Transverse colon (tissue), 4 donors: ENCODE data around the gene SASH3. TPM values are rescaled to one million over a fixed set of nuclear protein-coding genes. Genes with fewer than 3 reads are reported as not detected.
"Not testable (repeated sequence)": the region's sequence is repeated elsewhere in the genome, so short reads cannot be mapped to it uniquely, and the experiment has no call there.

Experiments used
- DNase-seq: peaks from one replicate; pipeline ENCODE4 v3.0.0-alpha.2; 2019
- H3K27ac ChIP-seq, 4 donors: fragments of 200-600 bp; sonication (generic); 2 replicates each; pipeline ENCODE4 v1.5.1; 2016 to 2018; ENCODE audit warnings: inconsistent platforms in 4 of 4
- H3K27me3 ChIP-seq: fragments of 200-600 bp; sonication (generic); 2 replicates; pipeline ENCODE4 v1.5.1; 2017; ENCODE audit warnings: inconsistent platforms
- H3K36me3 ChIP-seq, 4 donors: fragments of 200-600 bp; sonication (generic); 2 replicates each; pipeline ENCODE4 v1.5.1; 2017 to 2019; ENCODE audit warnings: inconsistent platforms in 4 of 4
- H3K4me1 ChIP-seq, 4 donors: fragments of 200-600 bp; sonication (generic); 2 replicates each; pipeline ENCODE4 v1.5.1; 2017 to 2020; ENCODE audit warnings: inconsistent platforms in 4 of 4
- H3K4me3 ChIP-seq, 4 donors: fragments of 200-600 bp; sonication (generic); 1 replicate in 1 of 4; 2 replicates in 3 of 4; pipeline versions ENCODE4 v1.5.1 to v1.6.1; 2017 to 2019; ENCODE audit warnings: inconsistent platforms in 4 of 4
- H3K9me3 ChIP-seq, 2 donors: fragments of 200-600 bp; sonication (generic); 2 replicates each; pipeline ENCODE4 v1.5.1; 2017 to 2019; ENCODE audit warnings: inconsistent platforms in 2 of 2
- CTCF ChIP-seq, 5 experiments: fragments of 200-600 bp in 3 of 5; fragments of 450-650 bp in 2 of 5; sonication (generic) in 3 of 5; IDR thresholded peaks; 1 replicate in 2 of 5; 2 replicates in 3 of 5; pipeline ENCODE4 v1.5.1; 2016 to 2017; ENCODE audit warnings: antibody characterized with exemption in 5 of 5, inconsistent platforms in 3 of 5, mild to moderate bottlenecking in 2 of 5, moderate library complexity in 1 of 5
- EP300 ChIP-seq: sonication (generic); formaldehyde crosslinking; IDR thresholded peaks from one replicate; pipeline ENCODE4 v1.6.1; 2017; ENCODE audit warnings: antibody characterized with exemption, low read depth
- POLR2A ChIP-seq: fragments of 450-650 bp; IDR thresholded peaks from one replicate; pipeline ENCODE4 v1.6.1; 2016; ENCODE audit warnings: antibody characterized with exemption, mild to moderate bottlenecking, moderate library complexity
- POLR2AphosphoS5 ChIP-seq, 3 donors: sonication (generic); formaldehyde crosslinking; IDR thresholded peaks; one replicate each; pipeline ENCODE4 v1.6.1; 2016; ENCODE audit warnings: antibody characterized with exemption in 3 of 3
- WGBS, 2 donors: methylation state at CpG; one replicate each; pipeline ENCODE4 v1.1.5; 2018; ENCODE audit warnings: low coverage in 1 of 2; 5-methylcytosine and 5-hydroxymethylcytosine counted together
- in situ Hi-C, 4 donors: fragments of 200-750 bp; cut with MboI; loops; one replicate each; pipeline versions ENCODE4 v1.15.0 to v1.15.1; 2017; ENCODE audit warnings: low sequenced_read_pairs in 3 of 4, low pct_ligation_motif_present in 1 of 4, low pct_unique_long_range_greater_than_20kb in 1 of 4
- intact Hi-C: fragments of 100-400 bp; cut with DNase I; formaldehyde crosslinking; loops from one replicate; pipeline ENCODE4 v1.15.1; 2023; ENCODE audit warnings: low total_unique reads
- total RNA-seq, 4 donors: library from RNA; depleted of rRNA; stranded (reverse); fragments of >200 nt; gene quantifications; one replicate each; pipeline ENCODE4 v1.1.0, GENCODE V29; 2016

The SASH3 gene
- total RNA-seq, 4 donors from 2014 or later, result 1.6 to 20.9 (median 11.1) TPM

- WGBS, 2 donors, result 72% methylated on average over 21 of the region's 21 CpGs; no CpG with 5 or more reads in 1 of the 2 donors
- Histone ChIP-seq H3K27ac (no peak overlapping the region), H3K4me3 (no peak overlapping the region), H3K9me3 (no peaks in the 10 kb centered on the region), H3K27me3 (no peaks in the 10 kb centered on the region), H3K36me3 (no peaks in the 10 kb centered on the region), H3K4me1 (peaks cover 0 to 20% (median 9%) of the 10 kb centered on the region in 4 donors)
- in situ Hi-C loops (no loop called here), intact Hi-C loops (no loop called here)
- TF ChIP-seq EP300 (no peak), CTCF (IDR thresholded peaks at IDR 0.05) (no peak), POLR2A (no peak), POLR2AphosphoS5 (IDR thresholded peaks at IDR 0.05) (no peak)
- no peak for DNase-seq
Measured at GRCh38 chrX:129741880-129742758, 37.6 kb upstream of the SASH3 start.

GRCh38 chrX:129742759-129743152, 37.0 kb upstream of the SASH3 start:
- H3K4me1 ChIP-seq, result peaks cover 0 to 14% (median 6%) of the 10 kb centered on the region in 4 donors
- H3K27ac ChIP-seq, H3K4me3 ChIP-seq, H3K9me3 ChIP-seq, H3K27me3 ChIP-seq, intact Hi-C loops, DNase-seq, in situ Hi-C loops, H3K36me3 ChIP-seq: not testable (repeated sequence)
- WGBS, 2 donors, result 75% methylated on average over 6 of the region's 6 CpGs; no CpG with 5 or more reads in 1 of the 2 donors

GRCh38 chrX:129743821-129744220, 35.9 kb upstream of the SASH3 start:
- H3K9me3 ChIP-seq, result no peaks in the 10 kb centered on the region
- intact Hi-C loops (no loop called here), in situ Hi-C loops (no loop called here)
- no peak overlapping the region for H3K4me3 ChIP-seq
- no peaks in the 10 kb centered on the region for H3K36me3 ChIP-seq
- no peaks in the 10 kb centered on the region for H3K27me3 ChIP-seq
- no peak for TF ChIP-seq EP300
- no peak for TF ChIP-seq POLR2A
- TF ChIP-seq CTCF (IDR thresholded peaks at IDR 0.05), result no peak
- no peak for TF ChIP-seq POLR2AphosphoS5 (IDR thresholded peaks at IDR 0.05)
- no peak overlapping the region for H3K27ac ChIP-seq
- 70% methylated on average over 4 of the region's 4 CpGs; no CpG with 5 or more reads in 1 of the 2 donors for WGBS, 2 donors
- peaks cover 0 to 3% (median 3%) of the 10 kb centered on the region in 4 donors for H3K4me1 ChIP-seq
- DNase-seq, result no peak

GRCh38 chrX:129744861-129745321, 34.9 kb upstream of the SASH3 start:
- in situ Hi-C loops, result no loop called here
- Histone ChIP-seq H3K27ac (no peak overlapping the region), H3K4me1 (no peaks in the 10 kb centered on the region), H3K36me3 (no peaks in the 10 kb centered on the region), H3K9me3 (no peaks in the 10 kb centered on the region), H3K4me3 (no peak overlapping the region), H3K27me3 (no peaks in the 10 kb centered on the region)
- TF ChIP-seq POLR2AphosphoS5 (IDR thresholded peaks at IDR 0.05), result no peak
- TF ChIP-seq POLR2A, result no peak
- no peak for TF ChIP-seq CTCF (IDR thresholded peaks at IDR 0.05)
- TF ChIP-seq EP300, result no peak
- WGBS, 2 donors, result 69% methylated on average over 10 of the region's 10 CpGs; no CpG with 5 or more reads in 1 of the 2 donors
- intact Hi-C loops, result no loop called here
- DNase-seq, result no peak
